Measurements from ENCODE around the gene PLCH2. TPM values are rescaled to one million over a fixed set of nuclear protein-coding genes. Genes with fewer than 3 reads are reported as not detected.

Gene PLCH2
- total RNA-seq, 2 donors from 2014 or later: 5.7 to 27.4 TPM

GRCh38 chr1:2471587-2472001 lies 4.5 kb upstream of the PLCH2 start:
- WGBS, 2 donors: 60 to 78% methylated on average over 6 to 13 of the region's 15 CpGs

GRCh38 chr1:2472109-2472508 lies 4.0 kb upstream of the PLCH2 start:
- no peaks in the 10 kb centered on the region for H3K36me3 ChIP-seq (replicated peaks in 1 of 2; ENCODE audit: insufficient read depth in 1 of 2, low read depth in 2 of 2)
- no peaks in the 10 kb centered on the region for H3K27me3 ChIP-seq
- ATAC-seq: no peak
- no peak overlapping the region for H3K4me3 ChIP-seq
- TF ChIP-seq CTCF (IDR thresholded peaks at IDR 0.05) (no peak), POLR2A (IDR thresholded peaks at IDR 0.05) (no peak)
- intact Hi-C loops (cut with DNase I): no loop called here
- WGBS, 2 donors: 28 to 43% methylated on average over 12 to 17 of the region's 17 CpGs
- H3K4me1 ChIP-seq: no peaks in the 10 kb centered on the region
- DNase-seq: no peak
- H3K9me3 ChIP-seq: no peaks in the 10 kb centered on the region
- H3K27ac ChIP-seq: no peak overlapping the region

More at GRCh38 chr1:2471587-2472001, 4.5 kb upstream of the PLCH2 start:
- peak in 3 of 4 donors; percentile 26 to 46 (median 37) for DNase-seq
- H3K4me3 ChIP-seq: no peak overlapping the region
- no peaks in the 10 kb centered on the region for H3K4me1 ChIP-seq
- intact Hi-C loops (cut with DNase I): no loop called here
- H3K27me3 ChIP-seq: peaks cover 0 to 4% of the 10 kb centered on the region in 2 donors
- H3K27ac ChIP-seq: no peak overlapping the region
- TF ChIP-seq POLR2A (IDR thresholded peaks at IDR 0.05): no peak
- H3K36me3 ChIP-seq (replicated peaks in 1 of 2; ENCODE audit: insufficient read depth in 1 of 2, low read depth in 2 of 2): no peaks in the 10 kb centered on the region
- H3K9me3 ChIP-seq: no peaks in the 10 kb centered on the region
- peak; percentile 5 for ATAC-seq

GRCh38 chr1:2472561-2473177 lies 3.4 kb upstream of the PLCH2 start:
- no peaks in the 10 kb centered on the region for H3K9me3 ChIP-seq
- intact Hi-C loops (cut with DNase I): no loop called here
- no peaks in the 10 kb centered on the region for H3K4me1 ChIP-seq
- no peaks in the 10 kb centered on the region for H3K27me3 ChIP-seq
- 60 to 61% methylated on average over 22 to 23 of the region's 25 CpGs for WGBS, 2 donors
- DNase-seq (no peak), ATAC-seq (no peak)
- no peak for TF ChIP-seq POLR2A (IDR thresholded peaks at IDR 0.05)
- no peak for TF ChIP-seq CTCF (IDR thresholded peaks at IDR 0.05)
- H3K36me3 ChIP-seq (replicated peaks in 1 of 2; ENCODE audit: insufficient read depth in 1 of 2, low read depth in 2 of 2): no peaks in the 10 kb centered on the region
- no peak overlapping the region for H3K4me3 ChIP-seq
- no peak overlapping the region for H3K27ac ChIP-seq

- TF ChIP-seq POLR2A (IDR thresholded peaks at IDR 0.05) (no peak), CTCF (IDR thresholded peaks at IDR 0.05) (no peak)
- WGBS, 2 donors: 76 to 80% methylated on average over 1 to 11 of the region's 13 CpGs
- Histone ChIP-seq H3K27me3 (no peaks in the 10 kb centered on the region), H3K4me1 (no peaks in the 10 kb centered on the region), H3K9me3 (no peaks in the 10 kb centered on the region), H3K4me3 (no peak overlapping the region), H3K36me3 (replicated peaks in 1 of 2; ENCODE audit: insufficient read depth in 1 of 2, low read depth in 2 of 2) (no peaks in the 10 kb centered on the region), H3K27ac (no peak overlapping the region)
- DNase-seq (no peak), ATAC-seq (no peak)
- intact Hi-C loops (cut with DNase I): no loop called here
These were observed 2.9 kb upstream of the PLCH2 start for GRCh38 chr1:2473198-2473597.

GRCh38 chr1:2474104-2474844 lies 1.8 kb upstream of the PLCH2 start:
- DNase-seq (no peak), ATAC-seq (no peak)
- no peaks in the 10 kb centered on the region for H3K9me3 ChIP-seq
- no peak overlapping the region for H3K4me3 ChIP-seq
- no peak overlapping the region for H3K27ac ChIP-seq
- TF ChIP-seq CTCF (IDR thresholded peaks at IDR 0.05) (no peak), POLR2A (IDR thresholded peaks at IDR 0.05) (no peak)
- H3K27me3 ChIP-seq: no peaks in the 10 kb centered on the region
- no peaks in the 10 kb centered on the region for H3K36me3 ChIP-seq (replicated peaks in 1 of 2; ENCODE audit: insufficient read depth in 1 of 2, low read depth in 2 of 2)
- H3K4me1 ChIP-seq: no peaks in the 10 kb centered on the region
- 50 to 55% methylated on average over 6 to 15 of the region's 17 CpGs for WGBS, 2 donors
- intact Hi-C loops (cut with DNase I): no loop called here

Data from body of pancreas (tissue), 4 donors.